Measurements from ENCODE around the gene HES1.

The HES1 gene

GRCh38 chr3:194124193-194124592 lies 11.8 kb upstream of the HES1 start:
- no peak for TF ChIP-seq SIN3A (IDR thresholded peaks at IDR 0.05; ENCODE audit: borderline replicate concordance, insufficient read depth, low read length)

- TF ChIP-seq POLR2AphosphoS5 (IDR thresholded peaks at IDR 0.05; ENCODE audit: low read depth, low read length) (no peak), FOXP2 (optimal IDR thresholded peaks at IDR 0.05; ENCODE audit: borderline replicate concordance, extremely low read depth, extremely low read length, insufficient read depth) (no peak), SIN3A (IDR thresholded peaks at IDR 0.05; ENCODE audit: borderline replicate concordance, insufficient read depth, low read length) (no peak), TAF1 (IDR thresholded peaks at IDR 0.05; ENCODE audit: borderline replicate concordance, insufficient read depth, low read length) (no peak), REST (IDR thresholded peaks at IDR 0.05; ENCODE audit: insufficient read depth in 1 of 2, low read depth in 2 of 2, low read length in 2 of 2) (no peak)
Measured at GRCh38 chr3:194125442-194125841, 10.5 kb upstream of the HES1 start.

- TF ChIP-seq REST (IDR thresholded peaks at IDR 0.05; ENCODE audit: insufficient read depth in 1 of 2, low read depth in 2 of 2, low read length in 2 of 2) (no peak), TAF1 (IDR thresholded peaks at IDR 0.05; ENCODE audit: borderline replicate concordance, insufficient read depth, low read length) (no peak), POLR2AphosphoS5 (IDR thresholded peaks at IDR 0.05; ENCODE audit: low read depth, low read length) (no peak), FOXP2 (optimal IDR thresholded peaks at IDR 0.05; ENCODE audit: borderline replicate concordance, extremely low read depth, extremely low read length, insufficient read depth) (no peak), SIN3A (IDR thresholded peaks at IDR 0.05; ENCODE audit: borderline replicate concordance, insufficient read depth, low read length) (no peak)
Measured at GRCh38 chr3:194126790-194127189, 9.2 kb upstream of the HES1 start.

DNA sequence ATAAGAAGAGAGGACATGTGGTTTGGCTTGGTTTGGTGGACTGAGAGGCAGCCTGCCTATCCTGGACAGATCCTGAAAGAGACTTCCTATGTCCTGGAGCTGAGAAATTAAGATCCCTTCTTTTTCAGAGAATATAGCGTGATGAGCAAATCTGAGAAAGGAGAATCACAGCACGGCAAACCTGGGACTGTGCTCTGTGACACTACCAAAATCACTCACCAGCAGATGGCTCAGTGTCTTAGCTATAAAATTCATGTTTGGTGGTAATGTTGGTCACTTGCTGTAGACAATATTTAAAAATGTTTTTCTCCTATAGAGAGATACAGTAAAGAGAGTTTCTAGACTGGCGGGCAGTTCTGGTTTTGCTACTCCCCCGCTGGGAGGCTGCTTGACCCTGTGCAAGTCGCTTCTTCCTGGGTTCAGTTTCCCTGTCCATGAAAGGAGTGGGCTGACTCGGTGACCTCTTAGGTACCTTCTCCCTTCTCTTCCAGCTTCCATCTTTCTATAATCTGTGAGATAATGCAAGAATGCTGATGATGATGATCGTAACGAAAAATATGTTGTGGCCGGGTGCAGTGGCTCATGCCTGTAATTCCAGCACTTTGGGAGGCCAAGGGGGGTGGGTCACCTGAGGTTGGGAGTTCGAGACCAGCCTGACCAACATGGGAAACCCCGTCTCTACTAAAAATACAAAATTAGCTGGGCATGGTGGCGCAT lies 7.6 kb upstream of the HES1 start:
- TF ChIP-seq SIN3A (IDR thresholded peaks at IDR 0.05; ENCODE audit: borderline replicate concordance, insufficient read depth, low read length) (no peak), FOXP2 (optimal IDR thresholded peaks at IDR 0.05; ENCODE audit: borderline replicate concordance, extremely low read depth, extremely low read length, insufficient read depth) (no peak), TAF1 (IDR thresholded peaks at IDR 0.05; ENCODE audit: borderline replicate concordance, insufficient read depth, low read length) (no peak), REST (IDR thresholded peaks at IDR 0.05; ENCODE audit: insufficient read depth in 1 of 2, low read depth in 2 of 2, low read length in 2 of 2) (no peak), POLR2AphosphoS5 (IDR thresholded peaks at IDR 0.05; ENCODE audit: low read depth, low read length) (no peak)

DNA sequence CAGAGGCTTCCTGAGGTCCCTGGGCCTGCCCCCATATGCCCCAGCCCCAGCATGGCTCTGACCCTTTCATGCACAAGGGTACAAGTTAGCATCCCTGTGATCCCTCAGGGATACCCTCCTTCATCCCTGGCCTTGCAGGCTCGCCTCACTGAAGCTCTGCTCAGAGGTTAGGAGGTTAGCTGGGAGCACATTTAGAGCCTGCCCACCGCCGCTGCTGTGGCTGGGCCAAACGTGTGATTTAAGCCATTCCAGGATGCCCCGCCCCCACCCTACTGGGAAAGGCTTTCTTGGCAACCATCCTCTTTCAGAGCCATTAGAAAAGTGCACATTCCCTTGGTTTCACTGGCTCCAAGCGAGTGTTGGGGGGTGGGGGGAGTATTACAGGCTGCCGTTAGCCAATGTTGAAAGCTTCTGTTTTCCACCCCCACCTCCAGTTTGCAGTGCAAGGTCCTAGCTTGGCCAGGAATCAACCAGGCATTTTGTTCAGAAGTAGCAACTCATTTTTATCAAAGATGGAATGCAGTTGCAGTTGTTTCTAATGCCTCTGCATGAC lies 6.3 kb upstream of the HES1 start:
- no peak for TF ChIP-seq SIN3A (IDR thresholded peaks at IDR 0.05; ENCODE audit: borderline replicate concordance, insufficient read depth, low read length)
- no peak for TF ChIP-seq TAF1 (IDR thresholded peaks at IDR 0.05; ENCODE audit: borderline replicate concordance, insufficient read depth, low read length)
- no peak for TF ChIP-seq FOXP2 (optimal IDR thresholded peaks at IDR 0.05; ENCODE audit: borderline replicate concordance, extremely low read depth, extremely low read length, insufficient read depth)
- TF ChIP-seq POLR2AphosphoS5 (IDR thresholded peaks at IDR 0.05; ENCODE audit: low read depth, low read length): no peak
- TF ChIP-seq REST (IDR thresholded peaks at IDR 0.05; ENCODE audit: insufficient read depth in 1 of 2, low read depth in 2 of 2, low read length in 2 of 2): no peak
